Chondrocyte (in vitro differentiated cells): ENCODE results near the gene MCM9. TPM values are rescaled to one million over a fixed set of nuclear protein-coding genes. Genes with fewer than 3 reads are reported as not detected.

Experiments used
- DNase-seq: peaks from one replicate; pipeline ENCODE4 v3.0.0; 2021; ENCODE audit warnings: mixed read lengths, low spot score
- H3K27ac Mint-ChIP-seq: one replicate; pipeline ENCODE4 v1.8.0; 2021; ENCODE audit warnings: mild to moderate bottlenecking, moderate library complexity, mixed read lengths; ENCODE audit not compliant: unreplicated experiment
- H3K27me3 Mint-ChIP-seq: 2 replicates; pipeline ENCODE4 v1.8.0; 2021; ENCODE audit warnings: low read depth, mixed read lengths
- H3K36me3 Mint-ChIP-seq: 2 replicates; pipeline ENCODE4 v1.8.0; 2021; ENCODE audit warnings: low read depth, mixed read lengths
- H3K4me1 Mint-ChIP-seq: 2 replicates; pipeline ENCODE4 v1.8.0; 2021; ENCODE audit warnings: low read depth, mild to moderate bottlenecking, mixed read lengths
- H3K4me3 Mint-ChIP-seq: one replicate; pipeline ENCODE4 v1.8.0; 2021; ENCODE audit warnings: mild to moderate bottlenecking, moderate library complexity, mixed read lengths; ENCODE audit not compliant: unreplicated experiment
- H3K9me3 Mint-ChIP-seq: 2 replicates; pipeline ENCODE4 v1.8.0; 2021; ENCODE audit warnings: low read depth, mixed read lengths
- CTCF ChIP-seq: fragments of 200-600 bp; sonication (generic); IDR thresholded peaks from 2 replicates; pipeline ENCODE4 v1.5.0; 2021; ENCODE audit warnings: antibody characterized with exemption, mild to moderate bottlenecking, moderate library complexity
- total RNA-seq: library from RNA; stranded (reverse); gene quantifications from 3 replicates; pipeline ENCODE4 v1.2.1, GENCODE V29; 2021

MCM9 gene
- total RNA-seq, 1 donor from 2014 or later = 9.9 TPM

DNA sequence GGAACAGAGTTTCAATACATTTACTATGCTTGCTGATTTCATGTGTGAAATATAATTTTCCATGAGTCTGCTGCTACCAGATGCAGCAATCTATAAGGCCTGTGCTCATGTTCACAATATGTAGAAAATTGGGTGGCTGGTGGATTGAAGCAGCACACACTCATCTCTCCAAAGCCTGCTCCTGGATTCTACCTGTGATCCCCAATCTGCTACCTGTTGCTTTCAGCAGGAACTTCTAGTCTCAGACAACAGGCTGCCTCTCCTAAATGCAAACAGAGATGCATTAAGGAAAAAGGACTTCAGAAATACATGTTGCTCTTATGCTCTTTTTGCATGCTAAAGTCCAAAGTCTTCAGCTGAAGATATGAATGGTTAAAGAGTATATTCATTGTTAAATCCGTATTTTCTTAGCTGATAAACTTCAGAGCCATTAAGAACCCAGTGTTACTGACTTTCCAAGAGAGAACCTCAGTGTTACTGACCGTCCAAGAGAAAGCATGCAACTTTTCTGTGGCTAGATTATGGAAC is 30.9 kb upstream of the MCM9 start:
- DNase-seq = no peak
- H3K36me3 Mint-ChIP-seq = no peaks in the 10 kb centered on the region
- no peaks in the 10 kb centered on the region for H3K4me1 Mint-ChIP-seq
- no peak for TF ChIP-seq CTCF
- H3K27ac Mint-ChIP-seq = no peak overlapping the region
- H3K4me3 Mint-ChIP-seq = no peak overlapping the region
- no peaks in the 10 kb centered on the region for H3K27me3 Mint-ChIP-seq
- H3K9me3 Mint-ChIP-seq = no peaks in the 10 kb centered on the region

DNA sequence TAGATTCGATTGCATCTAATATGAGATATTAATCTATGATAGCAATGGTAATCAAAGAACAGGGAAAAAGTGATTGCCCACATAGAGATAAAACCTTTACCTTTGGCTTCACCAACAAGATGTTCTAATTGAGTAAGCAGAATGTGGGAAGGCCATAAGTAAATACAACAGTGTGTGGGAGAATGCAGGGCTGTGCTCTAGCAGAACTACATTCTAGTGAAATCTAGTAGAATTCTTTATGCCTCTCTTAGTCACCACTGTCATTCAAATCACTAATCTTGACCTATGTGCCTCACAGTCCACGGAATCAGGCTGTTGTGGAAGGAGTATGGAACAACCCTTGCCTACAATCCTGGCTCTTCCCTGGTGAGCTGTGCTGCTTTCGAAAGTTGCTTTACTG is 30.4 kb upstream of the MCM9 start:
- no peak overlapping the region for H3K27ac Mint-ChIP-seq
- no peak for DNase-seq
- H3K4me1 Mint-ChIP-seq = no peaks in the 10 kb centered on the region
- H3K4me3 Mint-ChIP-seq = no peak overlapping the region
- H3K27me3 Mint-ChIP-seq = no peaks in the 10 kb centered on the region
- no peaks in the 10 kb centered on the region for H3K36me3 Mint-ChIP-seq
- no peaks in the 10 kb centered on the region for H3K9me3 Mint-ChIP-seq
- TF ChIP-seq CTCF = no peak

- Mint-ChIP-seq H3K27me3 (no peaks in the 10 kb centered on the region), H3K27ac (no peak overlapping the region), H3K4me1 (no peaks in the 10 kb centered on the region), H3K9me3 (no peaks in the 10 kb centered on the region), H3K4me3 (no peak overlapping the region), H3K36me3 (no peaks in the 10 kb centered on the region)
- peak; percentile 79 for TF ChIP-seq CTCF
- no peak for DNase-seq
Observed at GRCh38 chr6:118963003-118963402, 28.0 kb upstream of the MCM9 start.

- TF ChIP-seq CTCF = no peak
- no peak overlapping the region for H3K27ac Mint-ChIP-seq
- H3K27me3 Mint-ChIP-seq = no peaks in the 10 kb centered on the region
- no peak for DNase-seq
- H3K36me3 Mint-ChIP-seq = no peaks in the 10 kb centered on the region
- no peaks in the 10 kb centered on the region for H3K9me3 Mint-ChIP-seq
- H3K4me1 Mint-ChIP-seq = no peaks in the 10 kb centered on the region
- H3K4me3 Mint-ChIP-seq = no peak overlapping the region
Observed at GRCh38 chr6:118959903-118960302, 24.9 kb upstream of the MCM9 start.

DNA sequence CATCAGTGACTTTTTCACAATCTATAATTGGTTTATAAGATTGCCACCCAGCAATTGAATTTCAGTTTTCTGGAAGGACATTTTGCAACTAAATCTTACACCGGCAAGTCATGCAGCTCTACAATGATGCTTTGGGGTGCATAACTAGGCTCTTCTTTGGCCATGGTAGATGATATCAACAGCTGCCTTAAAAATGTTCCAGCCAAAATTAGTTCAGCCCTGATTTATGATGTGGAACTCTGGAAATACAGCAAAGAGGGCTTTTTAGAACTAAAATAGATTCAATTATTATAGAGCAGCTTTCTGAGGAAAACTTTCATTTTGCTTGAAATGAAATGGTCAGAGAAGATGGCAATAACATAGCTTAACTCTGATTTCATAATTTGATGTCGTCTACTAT is 18.4 kb upstream of the MCM9 start:
- no peak for DNase-seq
- no peak overlapping the region for H3K4me3 Mint-ChIP-seq
- no peaks in the 10 kb centered on the region for H3K27me3 Mint-ChIP-seq
- H3K36me3 Mint-ChIP-seq = no peaks in the 10 kb centered on the region
- peaks cover 5% of the 10 kb centered on the region for H3K9me3 Mint-ChIP-seq
- H3K4me1 Mint-ChIP-seq = no peaks in the 10 kb centered on the region
- H3K27ac Mint-ChIP-seq = no peak overlapping the region
- no peak for TF ChIP-seq CTCF
